GM11168 (cell line): ENCODE data around the gene PRICKLE2.

Source experiments
- in situ Hi-C: fragments of 300-500 bp; cut with MboI; formaldehyde crosslinking; loops from one replicate; pipeline ENCODE4 v1.12.0; 2022; ENCODE audit warnings: low sequenced_read_pairs; ENCODE audit not compliant: unreplicated experiment

The PRICKLE2 gene

GRCh38 chr3:64163019-64163754 is 62.1 kb downstream of the PRICKLE2 start:
- in situ Hi-C loops = no loop called here

GRCh38 chr3:64161481-64161952 is 63.7 kb downstream of the PRICKLE2 start:
- in situ Hi-C loops = no loop called here

DNA sequence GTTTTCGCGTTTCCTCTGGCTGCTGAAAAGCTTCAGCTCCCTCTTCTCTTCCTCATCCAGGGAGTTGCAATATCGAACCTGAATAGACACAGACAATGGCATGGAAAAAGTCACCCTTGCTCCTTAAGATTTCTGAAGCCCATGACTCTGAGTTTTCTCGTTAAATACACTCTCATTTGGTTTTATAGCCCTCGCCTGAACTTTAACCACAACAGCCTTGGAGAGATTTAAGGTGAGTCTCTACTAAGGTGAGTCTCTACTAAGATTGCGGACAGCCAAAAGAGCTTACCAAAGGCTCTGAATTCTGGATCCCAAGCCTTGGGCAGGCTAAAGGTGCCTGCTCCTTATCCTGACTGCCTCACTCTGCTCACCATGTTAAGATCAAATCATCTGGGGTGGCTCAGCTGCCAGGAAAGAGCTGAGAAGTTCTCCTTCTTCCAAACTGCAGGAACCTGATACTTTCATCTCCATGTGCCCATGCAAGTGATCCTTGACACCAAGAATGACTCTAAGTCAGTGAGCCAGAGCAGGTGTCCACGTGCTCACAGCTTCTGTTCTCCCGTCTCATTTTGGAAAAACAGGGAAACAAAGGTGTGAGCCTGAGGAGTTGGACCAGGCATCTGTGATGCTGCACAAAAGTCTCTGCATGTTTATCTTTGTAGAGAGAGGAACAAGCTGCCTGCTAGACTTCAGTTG is 65.1 kb downstream of the PRICKLE2 start:
- in situ Hi-C loops = no loop called here

GRCh38 chr3:64158334-64158733 is 66.9 kb downstream of the PRICKLE2 start:
- in situ Hi-C loops = no loop called here

DNA sequence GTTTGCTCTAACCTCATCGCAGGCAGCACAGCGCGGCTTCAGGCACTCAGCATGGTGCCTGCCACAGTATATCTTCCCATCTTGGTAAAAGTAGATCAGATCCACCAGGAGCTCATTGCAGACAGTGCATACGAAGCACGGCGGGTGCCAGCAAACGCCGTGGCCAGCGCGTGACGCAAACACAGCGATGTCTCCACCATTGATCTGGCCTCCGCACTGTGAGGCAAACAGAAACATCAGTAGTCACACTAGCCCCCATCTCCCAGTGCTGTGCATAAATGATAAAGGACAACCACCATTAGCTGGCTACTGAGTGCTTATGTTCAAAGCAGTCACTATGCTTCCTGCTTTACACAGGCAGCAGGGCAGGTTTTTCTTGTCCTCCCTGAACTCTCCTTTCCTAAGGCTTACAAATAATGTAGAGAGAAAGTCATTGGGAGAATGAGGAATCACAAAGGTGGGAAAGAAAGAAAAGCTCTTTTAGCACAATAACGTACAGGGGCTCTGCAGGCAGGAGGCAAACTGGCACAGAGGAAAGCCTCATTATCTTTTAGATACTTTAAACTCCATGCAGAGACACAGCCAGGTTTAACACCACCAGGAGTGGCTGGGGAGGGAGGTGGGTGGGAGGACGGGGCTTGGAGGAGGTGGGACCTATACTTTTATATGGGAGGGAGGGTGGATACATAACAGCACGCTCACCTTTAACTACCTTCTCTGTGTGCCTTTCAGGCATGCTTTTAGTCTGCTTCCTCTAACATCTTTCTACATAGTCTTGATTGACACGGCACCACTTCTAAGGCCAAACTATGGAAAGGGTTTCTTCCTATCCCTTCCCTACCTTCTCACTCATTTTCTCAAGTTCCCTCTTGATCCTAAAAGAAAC is 67.9 kb downstream of the PRICKLE2 start:
- in situ Hi-C loops = no loop called here

DNA sequence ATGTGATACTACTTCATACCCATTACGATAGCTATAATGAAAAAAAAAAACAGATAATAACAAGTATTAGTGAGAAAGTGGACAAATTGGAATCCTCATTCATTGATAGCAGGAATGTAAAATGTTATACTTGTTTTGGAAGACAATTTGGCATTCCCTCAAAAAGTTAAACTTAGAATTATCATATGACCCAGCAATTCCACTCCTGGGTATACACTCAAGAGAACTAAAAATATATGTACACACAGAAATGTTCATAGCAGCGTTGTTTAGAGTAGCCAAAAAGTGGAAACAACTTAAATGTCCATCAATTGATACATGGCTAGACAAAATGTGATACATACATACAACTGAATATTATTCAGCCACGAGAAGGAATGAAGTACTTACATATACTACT is 69.9 kb downstream of the PRICKLE2 start:
- in situ Hi-C loops = no loop called here

DNA sequence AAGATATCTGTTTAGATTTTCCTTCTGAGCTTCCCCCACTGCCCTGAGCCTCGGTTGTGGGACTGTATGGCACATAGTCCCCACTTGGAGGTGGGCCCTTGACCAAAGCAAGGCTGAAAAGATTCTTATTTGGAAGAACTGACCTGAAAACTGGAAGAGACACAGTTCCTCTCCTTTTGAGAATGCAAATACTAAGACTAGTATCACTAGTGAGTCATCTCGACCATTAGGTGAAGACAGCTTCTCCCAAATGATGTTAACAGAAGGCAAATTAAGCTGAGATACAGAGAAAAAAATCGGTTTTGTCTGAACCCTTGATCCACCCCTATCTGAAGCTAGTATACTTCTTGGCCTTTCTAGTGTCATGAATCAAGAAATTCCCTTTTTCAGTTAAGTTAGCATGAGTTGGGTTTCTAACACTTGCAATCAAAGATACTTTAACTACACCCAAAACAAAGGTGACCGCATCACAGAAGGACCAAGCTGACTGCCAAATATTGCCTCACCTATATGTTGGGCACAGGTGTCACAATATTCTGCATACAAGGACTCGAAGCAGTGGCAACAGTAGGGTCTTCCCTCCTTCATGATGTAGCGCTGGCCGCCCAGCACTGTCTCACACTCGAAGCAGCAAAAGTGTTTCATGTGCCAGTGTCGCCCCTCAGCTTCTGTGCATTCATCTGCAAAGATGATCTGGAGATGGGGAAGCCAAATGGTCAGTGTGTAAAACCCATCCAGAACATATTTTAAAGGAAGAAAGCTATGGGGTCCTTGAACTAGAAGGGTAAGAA is 72.4 kb downstream of the PRICKLE2 start:
- in situ Hi-C loops = no loop called here

DNA sequence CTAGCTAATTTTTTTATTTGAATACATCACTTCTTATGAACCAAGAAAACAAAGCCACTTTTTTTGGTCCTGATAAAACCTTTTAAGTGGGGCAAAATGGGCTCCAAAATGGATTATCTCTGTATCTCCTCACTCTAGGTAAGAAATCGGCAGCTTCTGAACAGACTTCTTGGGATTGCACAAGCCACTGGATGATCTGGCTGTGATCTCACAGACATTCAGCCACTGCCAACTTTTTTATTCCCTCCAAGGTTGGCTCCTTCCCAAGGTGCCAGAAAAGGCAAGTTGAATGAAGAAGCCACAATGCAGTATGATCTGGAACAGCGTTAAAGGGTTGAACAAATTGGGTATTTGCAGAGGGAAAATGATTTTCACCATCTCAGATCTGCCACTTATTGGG is 73.2 kb downstream of the PRICKLE2 start:
- in situ Hi-C loops = no loop called here

GRCh38 chr3:64151342-64151871 is 73.9 kb downstream of the PRICKLE2 start:
- in situ Hi-C loops = no loop called here

GRCh38 chr3:64150623-64151207 is 74.6 kb downstream of the PRICKLE2 start:
- in situ Hi-C loops = no loop called here

- in situ Hi-C loops = no loop called here
Measured at GRCh38 chr3:64149886-64150285, 75.4 kb downstream of the PRICKLE2 start.

DNA sequence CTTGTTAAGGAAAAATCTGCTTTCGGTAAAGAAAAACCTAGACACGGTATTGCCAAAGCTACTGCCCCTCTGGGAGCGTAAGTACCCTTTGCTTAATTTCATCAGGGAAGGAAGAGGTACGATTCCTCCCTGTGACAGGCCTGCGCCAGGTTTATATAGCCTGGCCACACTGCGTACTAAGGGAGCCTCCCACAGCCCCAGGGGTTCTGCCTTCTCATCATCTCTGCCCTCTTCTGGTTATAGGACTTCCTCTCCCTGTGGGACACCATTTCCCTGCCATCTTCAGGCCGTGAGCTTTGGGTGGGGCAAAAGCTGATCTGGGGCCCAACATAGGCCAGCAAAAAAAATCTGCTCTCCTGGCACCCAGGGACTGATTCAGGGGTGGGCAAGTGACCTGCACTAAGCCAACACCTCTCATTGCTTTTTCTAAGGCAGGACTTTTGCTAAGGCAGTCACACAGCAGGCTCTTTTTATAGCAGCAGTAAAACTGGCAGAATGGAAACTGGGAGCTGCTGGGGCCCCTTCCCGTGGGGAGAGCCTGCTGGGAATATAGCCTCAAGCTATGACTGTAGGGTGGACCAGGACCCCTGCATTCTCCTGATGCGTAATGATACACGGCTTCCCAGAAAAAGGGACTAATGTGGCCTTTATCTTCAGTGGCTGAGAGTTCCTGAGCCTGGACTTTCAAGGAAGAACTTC is 76.2 kb downstream of the PRICKLE2 start:
- in situ Hi-C loops = no loop called here

DNA sequence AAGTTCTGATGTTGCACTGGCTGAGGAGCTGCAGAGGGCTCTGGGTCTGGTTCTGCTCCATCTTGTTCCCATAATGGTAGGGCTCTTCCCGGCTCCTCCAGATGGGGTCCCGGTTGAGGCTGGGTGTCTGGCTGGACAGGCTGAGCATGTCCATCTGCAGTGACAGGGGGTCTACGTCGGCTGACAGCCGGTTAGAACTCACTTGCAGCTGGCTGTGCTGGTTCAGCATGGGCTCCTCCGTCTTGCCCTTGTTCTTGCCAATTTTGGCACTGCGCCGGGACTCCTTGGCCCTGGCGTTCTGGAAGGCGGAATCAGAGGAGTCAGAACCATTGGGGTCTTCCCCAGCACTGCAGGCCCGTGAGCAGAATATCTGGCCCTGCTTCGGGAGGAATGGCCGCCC is 78.1 kb downstream of the PRICKLE2 start:
- in situ Hi-C loops = no loop called here

GRCh38 chr3:64145438-64145837 is 79.8 kb downstream of the PRICKLE2 start:
- in situ Hi-C loops = no loop called here

GRCh38 chr3:64144241-64144900 is 80.9 kb downstream of the PRICKLE2 start:
- in situ Hi-C loops = no loop called here

DNA sequence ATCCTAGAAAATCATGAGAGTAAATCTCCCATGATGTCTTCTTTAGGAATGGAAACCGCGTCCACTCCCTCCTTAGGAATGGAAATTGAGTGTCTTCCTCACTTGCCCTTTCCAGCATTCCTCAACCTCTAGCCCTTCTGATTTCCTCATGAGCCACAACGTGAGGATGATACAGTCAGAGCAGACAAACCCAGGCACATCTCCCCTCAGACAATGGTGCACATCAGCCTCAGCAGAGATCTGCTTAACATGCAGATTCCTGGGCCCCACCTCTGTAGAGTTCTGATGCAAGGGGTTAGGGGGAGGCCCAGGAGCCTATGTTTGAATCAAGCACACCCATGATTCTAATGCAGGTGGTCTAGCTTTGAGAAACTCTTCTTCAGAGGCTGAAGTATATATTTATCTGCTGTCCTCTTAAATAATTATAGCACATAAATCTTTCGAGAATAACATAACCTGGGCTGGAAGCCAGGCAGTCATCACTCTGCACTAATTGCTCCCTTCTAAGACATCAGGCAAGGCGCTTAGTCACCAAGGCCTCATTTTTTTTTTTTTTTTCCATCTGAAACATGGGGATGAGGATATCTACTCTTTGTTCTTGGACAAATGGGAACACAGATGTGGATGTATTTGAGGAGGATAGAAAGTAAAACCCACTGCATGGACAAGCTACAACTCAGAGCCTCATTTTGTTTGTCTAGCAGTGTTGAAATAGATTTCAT is 81.7 kb downstream of the PRICKLE2 start:
- in situ Hi-C loops = no loop called here

GRCh38 chr3:64141476-64141875 is 83.8 kb downstream of the PRICKLE2 start:
- in situ Hi-C loops = no loop called here

DNA sequence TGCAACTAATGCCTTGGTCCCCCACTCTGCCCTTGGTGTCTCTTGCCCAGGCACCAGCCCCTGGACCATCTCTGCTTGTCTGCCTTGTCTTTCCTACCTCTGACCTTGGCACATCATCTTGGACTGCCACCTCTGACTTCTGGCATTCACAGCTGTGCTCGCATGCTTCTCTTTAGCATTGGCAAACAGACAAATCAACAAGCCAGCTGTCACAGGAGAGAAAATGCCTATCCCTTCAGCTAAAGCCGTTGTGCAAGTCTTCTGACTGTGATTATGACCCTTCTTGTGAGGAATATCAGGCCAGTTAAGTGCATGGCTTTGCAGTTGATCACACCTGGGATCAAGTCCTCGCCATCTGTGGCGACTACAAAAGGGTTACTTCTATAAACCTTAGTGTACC is 84.6 kb downstream of the PRICKLE2 start:
- in situ Hi-C loops = no loop called here
